GM12864 (cell line): ENCODE data around the gene PRPF19.

Experiments used
- DNase-seq: peaks from one replicate; pipeline ENCODE4 v3.0.0-alpha.2; 2011; ENCODE audit warnings: low read depth
- H3K4me3 ChIP-seq: 2 replicates; pipeline ENCODE4 v1.5.1; 2011; ENCODE audit warnings: mild to moderate bottlenecking, low read depth, low read length, control low read depth
- CTCF ChIP-seq: IDR thresholded peaks from 2 replicates; pipeline ENCODE4 v1.5.1; 2011; ENCODE audit warnings: low read depth, mild to moderate bottlenecking, moderate library complexity, low read length, control low read depth, inconsistent platforms; ENCODE audit errors: missing control alignments

Gene PRPF19

GRCh38 chr11:60934124-60934789 lies 27.9 kb upstream of the PRPF19 start:
- DNase-seq, result no peak
- TF ChIP-seq CTCF, result no peak
- H3K4me3 ChIP-seq, result no peak overlapping the region

GRCh38 chr11:60933416-60934123 lies 27.2 kb upstream of the PRPF19 start:
- TF ChIP-seq CTCF, result no peak
- DNase-seq, result no peak
- H3K4me3 ChIP-seq, result no peak overlapping the region

GRCh38 chr11:60932605-60933356 lies 26.4 kb upstream of the PRPF19 start:
- no peak for DNase-seq
- no peak for TF ChIP-seq CTCF
- no peak overlapping the region for H3K4me3 ChIP-seq

- no peak for DNase-seq
- H3K4me3 ChIP-seq, result no peak overlapping the region
- no peak for TF ChIP-seq CTCF
These were observed 25.5 kb upstream of the PRPF19 start for GRCh38 chr11:60931917-60932316.

GRCh38 chr11:60930394-60930793 lies 24.0 kb upstream of the PRPF19 start:
- DNase-seq, result no peak
- TF ChIP-seq CTCF, result no peak
- no peak overlapping the region for H3K4me3 ChIP-seq

GRCh38 chr11:60929764-60930163 lies 23.4 kb upstream of the PRPF19 start:
- no peak overlapping the region for H3K4me3 ChIP-seq
- DNase-seq, result no peak
- TF ChIP-seq CTCF, result no peak
